Measurements from ENCODE around the gene SLC25A6. TPM values are rescaled to one million over a fixed set of nuclear protein-coding genes. Genes with fewer than 3 reads are reported as not detected.
"Not testable (repeated sequence)": the region's sequence is repeated elsewhere in the genome, so short reads cannot be mapped to it uniquely, and the experiment has no call there.

The SLC25A6 gene
- total RNA-seq, 1 experiment from 2014 or later = 178 TPM

- Histone ChIP-seq H3K4me1 (replicated peaks; ENCODE audit: insufficient read depth) (no peaks in the 10 kb centered on the region), H3K27ac (no peak overlapping the region), H4K20me1 (ENCODE audit: insufficient read depth) (no peaks in the 10 kb centered on the region), H3K4me3 (no peak overlapping the region), H3F3A (ENCODE audit: insufficient read depth, low read depth) (no peaks in the 10 kb centered on the region), H3K9me2 (ENCODE audit: insufficient read depth) (no peaks in the 10 kb centered on the region), H3K27me3 (ENCODE audit: insufficient read depth, low read depth) (no peaks in the 10 kb centered on the region), H3K36me3 (ENCODE audit: low read depth) (0 out of 2 replicates have a peak, but pooled peaks cover 3% of the 10 kb centered on the region), H3K79me2 (ENCODE audit: low read depth) (no peaks in the 10 kb centered on the region), H2AFZ (no peak overlapping the region), H3K9me3 (ENCODE audit: insufficient read depth, low read depth) (no peaks in the 10 kb centered on the region), H3K4me2 (no peak overlapping the region)
- BruUV-seq (replicated peaks) = no TSS peak
- POLR2A ChIA-PET (ENCODE audit: unreplicated experiment) = no interaction called here
- CTCF ChIA-PET = no interaction called here
- no peak for DNase-seq
- intact Hi-C loops (cut with micrococcal nuclease; ENCODE audit: unreplicated experiment) = no loop called here
- no peak for TF ChIP-seq CTCF (conservative IDR thresholded peaks at IDR 0.05)
- TF ChIP-seq EZH2 (IDR thresholded peaks at IDR 0.05; ENCODE audit: low read depth) = no peak
Measured at GRCh38 chrX:1430451-1430850, 38.5 kb upstream of the SLC25A6 start.

DNA sequence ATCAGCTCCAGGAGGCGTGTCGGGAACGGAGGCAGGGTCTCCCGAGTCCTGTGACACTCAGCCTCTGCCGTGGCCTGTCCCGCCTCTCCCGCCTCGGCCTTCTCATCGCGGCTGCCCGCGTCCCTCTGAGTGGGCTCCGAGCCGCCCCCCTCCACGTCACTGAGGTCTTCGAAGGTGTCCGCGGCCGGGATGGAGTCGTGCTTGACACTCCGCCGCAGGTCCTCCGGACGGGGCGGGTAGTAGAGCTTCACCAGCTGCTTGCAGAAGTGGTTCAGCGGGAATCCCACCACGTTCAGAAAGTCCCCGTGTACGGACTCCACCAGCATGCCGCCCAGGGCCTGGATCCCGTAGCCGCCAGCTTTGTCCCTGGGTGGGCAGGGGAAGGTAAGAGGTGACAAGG lies 35.8 kb upstream of the SLC25A6 start:
- Histone ChIP-seq H2AFZ (no peak overlapping the region), H3K9me2 (ENCODE audit: insufficient read depth) (no peaks in the 10 kb centered on the region), H3K9me3 (ENCODE audit: insufficient read depth, low read depth) (0 out of 2 replicates have a peak, but pooled peaks cover 3% of the 10 kb centered on the region), H3K4me3 (no peak overlapping the region), H4K20me1 (ENCODE audit: insufficient read depth) (no peaks in the 10 kb centered on the region), H3K4me1 (replicated peaks; ENCODE audit: insufficient read depth) (no peaks in the 10 kb centered on the region), H3K79me2 (ENCODE audit: low read depth) (no peaks in the 10 kb centered on the region), H3K36me3 (ENCODE audit: low read depth) (0 out of 2 replicates have a peak, but pooled peaks cover 3% of the 10 kb centered on the region), H3K27me3 (ENCODE audit: insufficient read depth, low read depth) (no peaks in the 10 kb centered on the region), H3K4me2 (no peak overlapping the region), H3K27ac (no peak overlapping the region), H3F3A (ENCODE audit: insufficient read depth, low read depth) (no peaks in the 10 kb centered on the region)
- TF ChIP-seq EZH2 (IDR thresholded peaks at IDR 0.05; ENCODE audit: low read depth) (no peak), CTCF (conservative IDR thresholded peaks at IDR 0.05) (no peak)
- BruUV-seq (replicated peaks) = no TSS peak
- ChIA-PET CTCF (no interaction called here), POLR2A (ENCODE audit: unreplicated experiment) (no interaction called here)
- no peak for DNase-seq
- intact Hi-C loops (cut with micrococcal nuclease; ENCODE audit: unreplicated experiment) = no loop called here

DNA sequence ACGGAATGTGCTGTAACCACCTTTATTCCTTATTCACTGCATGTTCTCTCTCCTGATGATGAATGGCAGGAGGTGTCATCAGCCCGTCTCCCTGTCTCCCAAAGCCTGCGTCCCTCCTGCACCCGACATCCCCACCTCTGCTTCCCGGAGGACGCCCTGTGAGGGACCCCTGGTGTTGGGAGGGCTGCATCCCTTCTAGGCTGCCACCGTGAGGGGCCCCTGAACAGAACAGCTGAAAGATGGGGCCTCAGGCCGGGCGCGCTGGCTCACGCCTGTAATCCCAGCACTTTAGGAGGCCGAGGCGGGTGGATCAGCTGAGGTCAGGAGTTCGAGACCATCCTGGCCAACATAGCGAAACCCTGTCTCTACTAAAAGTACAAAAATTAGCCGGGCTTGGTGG lies 34.4 kb upstream of the SLC25A6 start:
- intact Hi-C loops (cut with micrococcal nuclease; ENCODE audit: unreplicated experiment); H3K4me3 ChIP-seq; H3K79me2 ChIP-seq (ENCODE audit: low read depth); POLR2A ChIA-PET (ENCODE audit: unreplicated experiment); H3K9me3 ChIP-seq (ENCODE audit: insufficient read depth, low read depth); H3K9me2 ChIP-seq (ENCODE audit: insufficient read depth); H3K4me1 ChIP-seq (replicated peaks; ENCODE audit: insufficient read depth); CTCF ChIA-PET; BruUV-seq (replicated peaks); H3K4me2 ChIP-seq; H2AFZ ChIP-seq; H3F3A ChIP-seq (ENCODE audit: insufficient read depth, low read depth); H3K27ac ChIP-seq; H3K27me3 ChIP-seq (ENCODE audit: insufficient read depth, low read depth); H4K20me1 ChIP-seq (ENCODE audit: insufficient read depth); DNase-seq: not testable (repeated sequence)
- 0 out of 2 replicates have a peak, but pooled peaks cover 10% of the 10 kb centered on the region for H3K36me3 ChIP-seq (ENCODE audit: low read depth)

DNA sequence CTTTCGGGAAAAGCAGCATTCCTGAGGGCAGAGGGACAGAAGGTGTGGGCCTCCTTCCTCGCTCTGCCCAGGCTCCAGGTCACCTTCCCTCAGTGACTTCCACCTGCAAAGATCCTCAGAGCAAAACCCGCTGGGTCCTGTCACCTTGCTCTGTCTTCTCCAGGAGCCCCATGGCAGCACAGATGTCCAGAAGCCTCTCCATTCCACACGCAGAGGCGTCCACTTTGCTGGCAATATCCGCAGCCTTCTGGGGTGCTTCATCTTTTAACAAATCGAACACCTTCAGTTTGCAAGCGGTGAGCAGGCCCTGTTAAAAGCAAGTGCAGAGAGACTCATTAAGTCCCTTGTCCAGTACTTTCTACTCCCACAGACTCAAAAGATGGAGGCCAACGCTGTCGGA lies 33.5 kb upstream of the SLC25A6 start:
- Histone ChIP-seq H4K20me1 (ENCODE audit: insufficient read depth) (no peaks in the 10 kb centered on the region), H3K36me3 (ENCODE audit: low read depth) (0 out of 2 replicates have a peak, but pooled peaks cover 11% of the 10 kb centered on the region), H3K27ac (no peak overlapping the region), H3F3A (ENCODE audit: insufficient read depth, low read depth) (peaks cover 9% of the 10 kb centered on the region; the same call in 1 of the 2 replicates), H2AFZ (no peak overlapping the region), H3K9me2 (ENCODE audit: insufficient read depth) (no peaks in the 10 kb centered on the region), H3K79me2 (ENCODE audit: low read depth) (no peaks in the 10 kb centered on the region), H3K4me2 (no peak overlapping the region), H3K4me1 (replicated peaks; ENCODE audit: insufficient read depth) (no peaks in the 10 kb centered on the region), H3K4me3 (no peak overlapping the region), H3K27me3 (ENCODE audit: insufficient read depth, low read depth) (no peaks in the 10 kb centered on the region), H3K9me3 (ENCODE audit: insufficient read depth, low read depth) (0 out of 2 replicates have a peak, but pooled peaks cover 6% of the 10 kb centered on the region)
- DNase-seq = no peak
- no peak for TF ChIP-seq EZH2 (IDR thresholded peaks at IDR 0.05; ENCODE audit: low read depth)
- TF ChIP-seq CTCF (conservative IDR thresholded peaks at IDR 0.05) = no peak
- CTCF ChIA-PET = no interaction called here
- POLR2A ChIA-PET (ENCODE audit: unreplicated experiment) = no interaction called here
- intact Hi-C loops (cut with micrococcal nuclease; ENCODE audit: unreplicated experiment) = no loop called here
- no TSS peak for BruUV-seq (replicated peaks)
